ENCODE results near the gene FAM53B. TPM values are rescaled to one million over a fixed set of nuclear protein-coding genes. Genes with fewer than 3 reads are reported as not detected.

The FAM53B gene
- total and polyA plus RNA-seq, 12 donors: 11.6 to 42.9 (median 29.1) TPM

DNA sequence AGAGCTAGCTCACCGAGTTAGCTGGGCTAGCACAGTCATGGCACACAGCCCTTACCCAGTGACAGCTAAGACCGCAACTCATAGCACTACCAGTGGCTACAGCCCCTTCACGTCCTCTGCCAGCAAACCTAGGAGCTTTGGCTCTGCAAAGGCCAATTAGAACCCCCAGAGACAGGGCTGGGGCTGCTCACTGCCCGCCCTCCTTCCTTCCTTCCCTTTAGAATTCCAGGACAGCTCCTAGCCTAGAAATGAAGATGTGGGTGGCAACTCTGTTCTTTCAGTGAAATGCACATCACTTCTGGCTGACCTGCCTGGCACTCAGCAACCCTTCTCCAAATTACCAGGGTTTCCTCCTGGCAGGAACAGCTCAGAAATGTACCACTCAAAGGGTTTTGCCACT, 99.9 kb downstream of the FAM53B start:
- H3K4me3 ChIP-seq: no peak overlapping the region
- peak overlapping the region in 7 of 10 donors; percentile 37 to 89 (median 80) for H3K27ac ChIP-seq
- WGBS, 2 donors: 74 to 76% methylated on average over 4 of the region's 4 CpGs
- DNase-seq (peak in 1 of 2 donors; percentile 7), ATAC-seq (no peak)
- no peaks in the 10 kb centered on the region for H3K9me3 ChIP-seq
- H3K4me1 ChIP-seq: peaks cover 75 to 100% (median 100%) of the 10 kb centered on the region in 9 donors
- intact Hi-C loops (cut with DNase I): loop anchor here in 3 of 10 donors (5.0 kb wide), 3 partner anchors 33 to 82 kb away; no protein-coding TSS in a partner anchor
- no peaks in the 10 kb centered on the region for H3K27me3 ChIP-seq
- H3K36me3 ChIP-seq: peaks cover 0 to 9% (median 0%) of the 10 kb centered on the region in 9 donors
- TF ChIP-seq, protein P1, sequence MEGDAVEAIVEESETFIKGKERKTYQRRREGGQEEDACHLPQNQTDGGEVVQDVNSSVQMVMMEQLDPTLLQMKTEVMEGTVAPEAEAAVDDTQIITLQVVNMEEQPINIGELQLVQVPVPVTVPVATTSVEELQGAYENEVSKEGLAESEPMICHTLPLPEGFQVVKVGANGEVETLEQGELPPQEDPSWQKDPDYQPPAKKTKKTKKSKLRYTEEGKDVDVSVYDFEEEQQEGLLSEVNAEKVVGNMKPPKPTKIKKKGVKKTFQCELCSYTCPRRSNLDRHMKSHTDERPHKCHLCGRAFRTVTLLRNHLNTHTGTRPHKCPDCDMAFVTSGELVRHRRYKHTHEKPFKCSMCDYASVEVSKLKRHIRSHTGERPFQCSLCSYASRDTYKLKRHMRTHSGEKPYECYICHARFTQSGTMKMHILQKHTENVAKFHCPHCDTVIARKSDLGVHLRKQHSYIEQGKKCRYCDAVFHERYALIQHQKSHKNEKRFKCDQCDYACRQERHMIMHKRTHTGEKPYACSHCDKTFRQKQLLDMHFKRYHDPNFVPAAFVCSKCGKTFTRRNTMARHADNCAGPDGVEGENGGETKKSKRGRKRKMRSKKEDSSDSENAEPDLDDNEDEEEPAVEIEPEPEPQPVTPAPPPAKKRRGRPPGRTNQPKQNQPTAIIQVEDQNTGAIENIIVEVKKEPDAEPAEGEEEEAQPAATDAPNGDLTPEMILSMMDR (IDR thresholded peaks at IDR 0.05): no peak

DNA sequence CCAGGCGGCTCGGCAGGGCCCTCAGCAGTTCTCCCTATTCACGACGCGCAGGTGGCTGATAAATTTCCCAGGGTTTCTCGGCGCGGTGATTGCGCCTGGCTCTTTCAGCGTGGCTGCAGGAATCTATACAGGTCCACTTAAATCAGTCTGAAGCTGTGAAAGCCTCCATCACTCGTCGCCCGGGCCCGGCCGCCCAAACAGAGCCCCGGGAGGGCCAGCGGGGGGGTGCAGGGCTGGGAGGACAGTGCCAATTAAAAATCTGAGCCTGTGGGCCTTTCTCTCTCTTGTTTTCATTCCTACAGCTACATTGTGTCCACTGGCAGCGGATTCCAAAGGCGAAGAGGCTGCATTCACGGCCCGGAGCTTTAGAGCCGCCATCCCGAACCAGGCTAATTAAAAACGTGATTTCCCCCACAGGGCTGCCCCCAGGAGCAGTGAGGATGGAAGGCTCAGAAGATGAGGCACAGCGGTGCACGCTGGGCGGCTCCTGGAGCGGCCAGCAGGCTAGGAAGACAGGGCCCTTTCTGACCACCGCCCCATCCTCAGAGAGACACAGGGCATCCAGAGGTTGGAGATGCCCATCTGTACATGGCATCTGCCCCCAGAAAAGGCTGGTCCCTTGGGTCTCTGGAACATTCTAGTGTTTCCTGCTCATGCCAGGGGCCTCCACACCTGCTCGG, 100.7 kb downstream of the FAM53B start:
- Histone ChIP-seq H3K36me3 (peaks cover 0 to 9% (median 0%) of the 10 kb centered on the region in 9 donors), H3K9me3 (no peaks in the 10 kb centered on the region), H3K27ac (peak overlapping the region in 8 of 10 donors; percentile 4 to 89 (median 77)), H3K27me3 (no peaks in the 10 kb centered on the region), H3K4me1 (peaks cover 67 to 100% (median 100%) of the 10 kb centered on the region in 9 donors), H3K4me3 (no peak overlapping the region)
- DNase-seq: peak in 1 of 2 donors; percentile 21
- TF ChIP-seq, protein P1 (IDR thresholded peaks at IDR 0.05): no peak
- WGBS, 2 donors: 71 to 84% methylated on average over 30 of the region's 30 CpGs
- intact Hi-C loops (cut with DNase I): loop anchor here in 3 of 10 donors (5.0 kb wide), 3 partner anchors 34 to 81 kb away; no protein-coding TSS in a partner anchor
- no peak for ATAC-seq

DNA sequence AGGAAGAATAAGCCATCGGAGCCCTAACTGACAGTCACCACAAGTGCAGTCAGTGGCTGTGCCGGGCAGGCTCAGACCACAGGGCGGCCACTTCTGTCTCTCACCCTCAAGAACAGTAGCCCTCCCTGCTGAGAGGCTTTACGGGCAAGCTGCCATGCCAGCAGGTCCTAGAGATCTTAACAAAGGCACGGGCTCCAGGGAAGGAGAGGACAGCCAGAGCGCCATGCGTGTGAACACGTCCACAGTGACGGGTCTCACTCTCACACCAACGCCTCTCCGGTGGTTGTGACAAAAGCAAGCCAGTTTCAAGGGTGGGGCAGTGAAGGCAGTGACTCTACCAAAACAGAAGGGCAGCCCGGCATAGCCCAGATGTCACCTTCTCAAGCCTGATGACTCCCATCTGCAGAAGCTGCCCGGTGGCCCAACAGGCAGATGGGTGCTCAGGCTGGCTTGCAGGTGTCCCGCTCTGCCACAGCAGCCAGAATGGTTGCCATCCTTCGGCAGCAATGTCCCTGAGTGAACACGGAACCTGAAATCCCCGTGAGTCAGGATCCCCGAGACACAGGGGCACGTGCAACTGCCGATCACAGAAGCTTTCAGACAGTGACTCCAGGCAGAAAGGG, 102.0 kb downstream of the FAM53B start:
- Histone ChIP-seq H3K9me3 (no peaks in the 10 kb centered on the region), H3K27me3 (no peaks in the 10 kb centered on the region), H3K36me3 (peaks cover 0 to 9% (median 0%) of the 10 kb centered on the region in 9 donors), H3K4me3 (peak overlapping the region in 1 of 10 donors; percentile 16), H3K4me1 (peaks cover 56 to 100% (median 97%) of the 10 kb centered on the region in 9 donors), H3K27ac (peak overlapping the region; percentile 29 to 89 (median 79))
- 53 to 69% methylated on average over 20 of the region's 20 CpGs for WGBS, 2 donors
- ATAC-seq: peak; percentile 24 to 71 (median 40)
- peak; percentile 60 to 69 for DNase-seq
- TF ChIP-seq, protein P1 (IDR thresholded peaks at IDR 0.05): peak in 1 of 9 donors; percentile 5
- intact Hi-C loops (cut with DNase I): loop anchor here in 3 of 10 donors (5.0 kb wide), 3 partner anchors 35 to 80 kb away; no protein-coding TSS in a partner anchor
